ENCODE measurements around the gene SH2D4B.

The SH2D4B gene

DNA sequence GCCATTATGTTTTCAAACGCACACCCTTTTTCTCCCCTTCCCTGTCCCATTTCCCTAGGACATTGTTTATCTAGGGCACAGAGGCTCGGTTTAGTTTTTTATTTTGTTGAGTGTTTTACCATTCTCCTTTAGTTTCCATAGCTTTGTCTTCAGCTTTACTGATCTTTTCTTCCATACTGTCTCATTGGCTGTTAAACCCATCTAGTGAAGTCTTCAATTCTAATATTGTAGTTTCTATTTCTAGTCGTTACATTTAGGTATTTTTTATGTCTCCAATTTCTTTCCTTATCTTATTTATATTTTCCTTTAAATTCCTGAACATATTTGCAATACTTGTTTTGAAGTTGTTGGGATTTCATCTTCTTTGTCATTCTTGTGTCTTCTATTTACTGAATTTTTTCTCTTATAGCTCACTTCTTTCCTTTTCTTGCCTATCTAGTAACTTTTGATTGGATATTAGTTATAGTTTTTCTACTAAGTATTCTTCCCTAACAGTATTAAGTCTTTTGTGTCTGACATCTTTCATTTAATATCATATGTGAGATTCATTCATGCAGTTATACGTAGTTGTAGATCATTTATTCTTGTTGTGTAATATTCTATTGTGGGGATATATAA lies 41.0 kb upstream of the SH2D4B start:
- no peak for TF ChIP-seq CTCF (conservative IDR thresholded peaks at IDR 0.05; ENCODE audit: low read length)
- no peak overlapping the region for H3K4me3 ChIP-seq (ENCODE audit: low read length)
- DNase-seq (ENCODE audit: low read depth) = no peak

DNA sequence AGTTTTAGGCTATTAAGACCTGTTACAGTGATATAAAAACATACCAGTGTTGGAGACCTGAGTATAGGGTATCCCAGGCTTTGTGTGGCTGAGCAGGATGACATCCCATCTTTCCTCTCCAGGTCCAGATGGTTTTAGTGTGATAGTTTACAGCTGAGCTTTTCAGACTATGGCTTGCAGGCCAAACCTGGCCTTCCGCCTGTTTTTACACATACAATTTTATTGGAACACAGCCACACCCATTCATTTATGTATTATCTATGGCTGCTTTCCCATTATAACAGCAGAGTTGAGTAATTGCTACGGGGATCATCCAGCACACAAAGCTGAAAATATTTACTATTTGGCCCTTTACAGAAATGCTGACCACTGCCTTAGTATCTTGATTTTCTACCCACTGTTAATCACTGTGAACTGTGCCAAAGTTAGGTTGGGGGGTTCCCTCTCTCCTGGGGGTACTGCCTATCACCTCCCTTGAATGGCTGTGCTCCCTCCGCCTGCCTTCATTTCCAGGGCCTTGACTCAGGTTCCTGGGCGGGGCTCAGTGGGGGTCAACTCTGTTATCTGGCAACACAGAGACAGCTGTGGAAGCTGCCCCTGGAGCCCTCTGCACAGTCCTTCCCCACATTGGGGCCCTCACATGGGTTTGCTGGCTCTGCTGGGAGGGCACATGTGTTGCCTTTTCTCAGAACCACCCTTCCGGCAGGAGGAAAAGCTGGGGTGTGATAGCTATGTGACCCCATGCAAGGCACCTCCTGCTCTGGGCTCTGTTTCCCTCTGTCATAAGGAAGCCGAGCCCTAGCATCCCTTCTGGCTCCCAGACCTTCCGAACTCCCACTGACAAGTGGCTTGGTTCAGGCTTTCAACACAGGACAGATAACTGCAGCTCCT lies 40.3 kb upstream of the SH2D4B start:
- no peak for TF ChIP-seq CTCF (conservative IDR thresholded peaks at IDR 0.05; ENCODE audit: low read length)
- peak; percentile 70 for DNase-seq (ENCODE audit: low read depth)
- H3K4me3 ChIP-seq (ENCODE audit: low read length) = no peak overlapping the region

DNA sequence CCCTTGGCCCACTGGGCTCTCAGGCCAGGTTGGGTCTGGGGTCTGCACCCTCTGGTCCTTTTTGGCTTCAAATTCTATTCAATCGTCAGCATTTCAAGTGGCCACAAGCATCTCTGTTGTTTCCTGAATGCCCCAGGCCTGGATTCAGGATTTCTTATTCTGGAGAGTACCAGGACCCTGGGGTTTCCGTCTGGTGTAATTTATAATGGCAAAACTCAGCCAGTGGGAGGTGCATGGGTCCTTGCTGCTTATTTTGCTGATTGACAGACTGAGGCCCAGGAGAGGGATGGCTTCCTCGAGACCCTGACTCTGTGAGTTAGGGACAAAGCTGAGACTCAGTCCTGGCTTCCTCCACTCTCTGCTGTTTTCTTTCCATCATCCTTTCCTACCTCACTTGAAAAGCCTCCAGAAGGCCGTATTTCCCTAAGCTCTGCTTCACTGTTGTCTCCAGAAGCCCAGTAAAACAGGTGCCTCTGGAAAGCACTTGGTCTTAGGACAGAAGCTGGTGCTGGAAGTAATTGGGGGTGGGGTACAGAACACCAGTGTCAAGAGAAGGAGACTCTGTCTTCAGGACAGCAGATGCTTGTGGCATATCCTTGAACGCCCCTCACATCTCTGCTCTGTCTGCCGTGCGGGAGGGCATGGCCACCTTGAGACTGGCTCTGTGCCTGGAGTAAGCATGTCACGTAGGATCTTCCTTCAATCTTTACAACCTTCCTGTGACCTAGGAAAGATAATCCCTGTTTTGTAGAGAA lies 39.4 kb upstream of the SH2D4B start:
- DNase-seq (ENCODE audit: low read depth) = no peak
- no peak overlapping the region for H3K4me3 ChIP-seq (ENCODE audit: low read length)
- TF ChIP-seq CTCF (conservative IDR thresholded peaks at IDR 0.05; ENCODE audit: low read length) = no peak

GRCh38 chr10:80498833-80499741 lies 38.6 kb upstream of the SH2D4B start:
- no peak overlapping the region for H3K4me3 ChIP-seq (ENCODE audit: low read length)
- TF ChIP-seq CTCF (conservative IDR thresholded peaks at IDR 0.05; ENCODE audit: low read length) = peak; percentile 25
- peak; percentile 99 for DNase-seq (ENCODE audit: low read depth)

GRCh38 chr10:80500572-80501380 lies 36.9 kb upstream of the SH2D4B start:
- TF ChIP-seq CTCF (conservative IDR thresholded peaks at IDR 0.05; ENCODE audit: low read length) = no peak
- no peak overlapping the region for H3K4me3 ChIP-seq (ENCODE audit: low read length)
- no peak for DNase-seq (ENCODE audit: low read depth)

All from AG10803 (cell line).